CD4-positive, alpha-beta T cell (primary cell): ENCODE data around the gene NR1D1. TPM values are rescaled to one million over a fixed set of nuclear protein-coding genes. Genes with fewer than 3 reads are reported as not detected.
A peak's percentile ranks its signal among the peaks of the same experiment; 100 is the strongest.

Experiments used
- ATAC-seq: fragments of 200-7000 bp; cut with Tn5 transposase; one replicate; pipeline ENCODE4 v1.10.0; 2022; ENCODE audit warnings: mild to moderate bottlenecking; ENCODE audit not compliant: poor library complexity
- CTCF ChIA-PET: fragments of 350-600 bp; sonication (Branson Sonifier 250); formaldehyde crosslinking; loops from one replicate; lab custom pipeline; 2021; ENCODE audit warnings: antibody characterized with exemption, inconsistent platforms; lab: Charles Lee
- POLR2A ChIA-PET: fragments of 350-600 bp; sonication (Branson Sonifier 250); formaldehyde crosslinking; loops from one replicate; lab custom pipeline; 2021; ENCODE audit warnings: antibody characterized with exemption, inconsistent platforms; lab: Charles Lee
- DNase-seq, 14 experiments: peaks; one replicate each; pipeline ENCODE4 v3.0.0-alpha.2; 2013 to 2020; ENCODE audit warnings: mixed read lengths in 2 of 14
- H3K27ac ChIP-seq, 2 donors: one replicate each; pipeline versions ENCODE4 v1.5.1 to v1.7.0; 2013; ENCODE audit warnings: low read length in 2 of 2, low read depth in 1 of 2, mild to moderate bottlenecking in 1 of 2
- H3K27me3 ChIP-seq, 2 experiments: 1 replicate in 1 of 2; 2 replicates in 1 of 2; pipeline versions ENCODE4 v1.6.1 to v1.7.0; 2013; ENCODE audit warnings: low read length in 2 of 2, control low read depth in 1 of 2, mild to moderate bottlenecking in 1 of 2, moderate library complexity in 1 of 2; ENCODE audit not compliant: insufficient read depth in 2 of 2, control insufficient read depth in 1 of 2
- H3K36me3 ChIP-seq: one replicate; pipeline ENCODE4 v1.6.1; 2013; ENCODE audit warnings: low read length, control low read depth; ENCODE audit not compliant: insufficient read depth
- H3K4me1 ChIP-seq: one replicate; pipeline ENCODE4 v1.6.1; 2013; ENCODE audit warnings: low read length, control low read depth; ENCODE audit not compliant: insufficient read depth
- H3K4me3 ChIP-seq: one replicate; pipeline ENCODE4 v1.5.1; 2013; ENCODE audit warnings: mild to moderate bottlenecking, low read length, moderate library complexity
- H3K9me3 ChIP-seq, 2 experiments: 1 replicate in 1 of 2; 2 replicates in 1 of 2; pipeline versions ENCODE4 v1.6.1 to v1.7.0; 2013; ENCODE audit warnings: low read length in 2 of 2, mild to moderate bottlenecking in 2 of 2, control low read depth in 1 of 2, moderate library complexity in 1 of 2; ENCODE audit not compliant: control insufficient read depth in 1 of 2, insufficient read depth in 1 of 2
- H3K27ac Mint-ChIP-seq: one replicate; pipeline ENCODE4 v1.8.0; 2020; ENCODE audit warnings: mixed read lengths
- H3K27me3 Mint-ChIP-seq: one replicate; pipeline ENCODE4 v1.8.0; 2021; ENCODE audit warnings: mixed read lengths
- H3K36me3 Mint-ChIP-seq: one replicate; pipeline ENCODE4 v1.8.0; 2021; ENCODE audit warnings: low read depth, mixed read lengths
- H3K4me1 Mint-ChIP-seq: one replicate; pipeline ENCODE4 v1.8.0; 2021; ENCODE audit warnings: low read depth, mixed read lengths
- H3K4me3 Mint-ChIP-seq: one replicate; pipeline ENCODE4 v1.8.0; 2020; ENCODE audit warnings: mild to moderate bottlenecking, mixed read lengths
- H3K9me3 Mint-ChIP-seq: one replicate; pipeline ENCODE4 v1.8.0; 2020; ENCODE audit warnings: mixed read lengths
- intact Hi-C, 2 experiments: fragments of 100-400 bp; cut with DNase I in 1 of 2; cut with micrococcal nuclease in 1 of 2; formaldehyde crosslinking; loops; one replicate each; pipeline versions ENCODE4 v1.15.1 to v1.9.0; 2023 to 2025; cut with DNase I, micrococcal nuclease
- total RNA-seq, 174 experiments: library from RNA in 2 of 174; stranded (reverse) in 2 of 174; gene quantifications; one replicate each; pipeline ENCODE4 v1.2.3 and lab custom pipeline; 2021 to 2026
- TF ChIP-seq, protein P1 (sequence below): fragments of 200-600 bp; IDR thresholded peaks from one replicate; pipeline ENCODE4 v1.8.0; 2022; ENCODE audit warnings: antibody characterized with exemption, mild to moderate bottlenecking

The NR1D1 gene
- total RNA-seq, 2 experiments from 2014 or later: 29.6 to 34.1 TPM

DNA sequence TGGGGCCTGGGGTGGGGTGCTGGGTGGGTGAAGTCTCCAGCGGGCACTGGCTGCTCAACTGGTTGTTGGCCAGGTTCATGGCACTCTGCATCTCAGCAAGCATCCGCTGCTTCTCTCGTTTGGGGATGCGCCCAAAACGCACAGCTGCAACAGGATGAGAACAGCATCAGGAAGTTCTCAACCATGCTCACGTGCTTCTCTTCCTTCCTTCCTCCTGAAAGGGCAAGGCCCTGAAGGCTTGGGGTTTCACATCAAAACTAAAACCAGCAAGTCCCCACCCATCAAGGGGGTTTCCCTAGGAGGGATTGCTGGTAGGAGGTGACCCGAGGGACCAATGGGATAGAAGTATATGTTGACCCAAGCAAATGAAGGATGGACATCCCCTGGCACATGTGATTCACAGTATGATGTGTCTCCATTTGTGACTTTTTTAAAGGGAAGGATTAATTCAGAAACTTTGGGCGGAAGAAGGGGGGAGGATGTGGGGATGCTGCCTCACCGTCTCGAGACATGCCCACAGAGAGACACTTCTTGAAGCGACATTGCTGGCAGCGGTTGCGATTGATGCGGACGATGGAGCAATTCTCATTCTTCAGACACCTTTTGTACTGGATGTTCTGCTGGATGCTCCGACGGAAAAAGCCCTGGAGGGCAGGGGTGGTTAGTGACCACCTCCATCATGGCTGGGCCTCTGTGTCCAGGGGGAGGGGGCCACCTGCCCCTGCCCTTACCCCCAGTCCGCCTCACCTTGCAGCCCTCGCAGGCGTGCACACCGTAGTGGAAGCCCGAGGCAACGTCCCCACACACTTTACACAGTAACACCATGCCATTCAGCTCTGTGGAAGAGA lies 4.2 kb downstream of the NR1D1 start:
- TF ChIP-seq, protein P1, sequence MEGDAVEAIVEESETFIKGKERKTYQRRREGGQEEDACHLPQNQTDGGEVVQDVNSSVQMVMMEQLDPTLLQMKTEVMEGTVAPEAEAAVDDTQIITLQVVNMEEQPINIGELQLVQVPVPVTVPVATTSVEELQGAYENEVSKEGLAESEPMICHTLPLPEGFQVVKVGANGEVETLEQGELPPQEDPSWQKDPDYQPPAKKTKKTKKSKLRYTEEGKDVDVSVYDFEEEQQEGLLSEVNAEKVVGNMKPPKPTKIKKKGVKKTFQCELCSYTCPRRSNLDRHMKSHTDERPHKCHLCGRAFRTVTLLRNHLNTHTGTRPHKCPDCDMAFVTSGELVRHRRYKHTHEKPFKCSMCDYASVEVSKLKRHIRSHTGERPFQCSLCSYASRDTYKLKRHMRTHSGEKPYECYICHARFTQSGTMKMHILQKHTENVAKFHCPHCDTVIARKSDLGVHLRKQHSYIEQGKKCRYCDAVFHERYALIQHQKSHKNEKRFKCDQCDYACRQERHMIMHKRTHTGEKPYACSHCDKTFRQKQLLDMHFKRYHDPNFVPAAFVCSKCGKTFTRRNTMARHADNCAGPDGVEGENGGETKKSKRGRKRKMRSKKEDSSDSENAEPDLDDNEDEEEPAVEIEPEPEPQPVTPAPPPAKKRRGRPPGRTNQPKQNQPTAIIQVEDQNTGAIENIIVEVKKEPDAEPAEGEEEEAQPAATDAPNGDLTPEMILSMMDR: no peak
- peaks cover 54% of the 10 kb centered on the region for H3K36me3 ChIP-seq
- peaks cover 76% of the 10 kb centered on the region for H3K4me1 ChIP-seq
- ChIA-PET CTCF (interaction anchor here (0.9 to 8.8 kb wide), 3 partner anchors 10 to 95 kb away, joined by 3 to 93 read pairs (median 6); no protein-coding TSS in a partner anchor), POLR2A (interaction anchor here (0.6 to 9.7 kb wide), 15 partner anchors 10 to 116 kb away, joined by 3 to 335 read pairs (median 5); partner anchors contain the start of genes CASC3, MED24 and PSMD3)
- Mint-ChIP-seq H3K4me1 (peaks cover 81% of the 10 kb centered on the region), H3K4me3 (peak overlapping the region; percentile 97), H3K36me3 (peaks cover 82% of the 10 kb centered on the region), H3K9me3 (no peaks in the 10 kb centered on the region), H3K27ac (peak overlapping the region; percentile 91), H3K27me3 (no peaks in the 10 kb centered on the region)
- H3K27me3 ChIP-seq: no peaks in the 10 kb centered on the region
- DNase-seq (peak; percentile 54 to 99 (median 70)), ATAC-seq (peak; percentile 54)
- H3K4me3 ChIP-seq: peak overlapping the region; percentile 42
- intact Hi-C loops: loop anchor here (1.0 to 5.0 kb wide), 4 partner anchors 15 to 169 kb away; partner anchors contain the start of genes LRRC3C (in 1 of the 2), ORMDL3 (in 1 of the 2) and THRA (in 1 of the 2)
- no peaks in the 10 kb centered on the region for H3K9me3 ChIP-seq
- peak overlapping the region; percentile 94 to 96 for H3K27ac ChIP-seq

GRCh38 chr17:40095351-40095943 lies 4.9 kb downstream of the NR1D1 start:
- Mint-ChIP-seq H3K4me1 (peaks cover 73% of the 10 kb centered on the region), H3K27ac (peak overlapping the region; percentile 91), H3K36me3 (peaks cover 85% of the 10 kb centered on the region), H3K27me3 (no peaks in the 10 kb centered on the region), H3K9me3 (no peaks in the 10 kb centered on the region), H3K4me3 (peak overlapping the region; percentile 97)
- peak in 1 of 14 experiments; percentile 53 for DNase-seq
- peak overlapping the region; percentile 42 for H3K4me3 ChIP-seq
- H3K4me1 ChIP-seq: peaks cover 69% of the 10 kb centered on the region
- H3K27me3 ChIP-seq: no peaks in the 10 kb centered on the region
- ChIA-PET POLR2A (interaction anchor here (0.6 to 9.7 kb wide), 13 partner anchors 9 to 115 kb away, joined by 3 to 335 read pairs (median 5); partner anchors contain the start of genes CASC3 and PSMD3), CTCF (interaction anchor here (0.9 to 8.8 kb wide), 3 partner anchors 9 to 96 kb away, joined by 3 to 93 read pairs (median 6); no protein-coding TSS in a partner anchor)
- intact Hi-C loops: loop anchor here (5.0 kb wide), 2 partner anchors 33 to 168 kb away; partner anchors contain the start of genes LRRC3C (in 1 of the 2), ORMDL3 (in 1 of the 2) and THRA (in 1 of the 2)
- peaks cover 55% of the 10 kb centered on the region for H3K36me3 ChIP-seq
- no peak for ATAC-seq
- peak overlapping the region; percentile 94 to 96 for H3K27ac ChIP-seq
- H3K9me3 ChIP-seq: no peaks in the 10 kb centered on the region
- TF ChIP-seq, protein P1: no peak

DNA sequence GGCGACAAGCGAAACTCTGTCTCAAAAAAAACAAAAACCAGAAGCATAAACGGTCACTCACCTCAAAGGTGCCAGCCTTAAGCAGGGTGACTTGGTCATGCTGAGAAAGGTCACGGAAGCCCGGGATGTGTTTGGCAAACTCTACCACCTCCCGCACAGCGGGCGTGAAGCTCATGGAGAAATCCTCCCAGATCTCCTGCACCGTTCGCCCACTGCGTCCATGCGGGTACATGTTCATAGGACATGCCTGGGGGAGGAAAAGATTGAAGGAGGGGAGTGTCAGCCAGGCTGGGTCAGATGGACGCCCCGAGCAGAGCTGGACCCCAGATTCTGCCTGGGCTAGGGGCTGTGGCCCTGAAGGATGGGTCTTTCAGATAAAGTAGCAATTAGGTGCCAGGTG lies 5.5 kb downstream of the NR1D1 start:
- H3K36me3 Mint-ChIP-seq: peaks cover 85% of the 10 kb centered on the region
- peaks cover 68% of the 10 kb centered on the region for H3K4me1 Mint-ChIP-seq
- Histone ChIP-seq H3K27me3 (no peaks in the 10 kb centered on the region), H3K4me1 (peaks cover 63% of the 10 kb centered on the region), H3K4me3 (no peak overlapping the region), H3K36me3 (peaks cover 60% of the 10 kb centered on the region), H3K27ac (peak overlapping the region; percentile 94 to 96), H3K9me3 (no peaks in the 10 kb centered on the region)
- ChIA-PET CTCF (interaction anchor here (1.7 to 2.3 kb wide), 2 partner anchors 8 to 17 kb away, joined by 6 read pairs; no protein-coding TSS in a partner anchor), POLR2A (interaction anchor here (1.4 to 9.7 kb wide), 9 partner anchors 12 to 114 kb away, joined by 4 to 335 read pairs (median 7); partner anchors contain the start of genes CASC3 and PSMD3)
- H3K27ac Mint-ChIP-seq: peak overlapping the region; percentile 91
- H3K4me3 Mint-ChIP-seq: peak overlapping the region; percentile 97
- ATAC-seq (no peak), DNase-seq (peak in 1 of 14 experiments; percentile 31)
- intact Hi-C loops: loop anchor here (5.0 kb wide), 2 partner anchors 33 to 168 kb away; partner anchors contain the start of genes LRRC3C (in 1 of the 2), ORMDL3 (in 1 of the 2) and THRA (in 1 of the 2)
- TF ChIP-seq, protein P1: no peak
- no peaks in the 10 kb centered on the region for H3K27me3 Mint-ChIP-seq
- H3K9me3 Mint-ChIP-seq: no peaks in the 10 kb centered on the region
